HTERT RPE-1 (cell line): ENCODE results near the gene MUS81.
"Not testable (repeated sequence)": the region's sequence is repeated elsewhere in the genome, so short reads cannot be mapped to it uniquely, and the experiment has no call there.

Source experiments
- in situ Hi-C: fragments of 300-500 bp; cut with MboI; formaldehyde crosslinking; loops from 4 replicates; pipeline ENCODE4 v1.14.3; 2020; ENCODE audit warnings: low sequenced_read_pairs

Gene MUS81

GRCh38 chr11:65891219-65892136, 31.2 kb downstream of the MUS81 start:
- in situ Hi-C loops: no loop called here

GRCh38 chr11:65892137-65892540, 31.9 kb downstream of the MUS81 start:
- in situ Hi-C loops: not testable (repeated sequence)

- in situ Hi-C loops: no loop called here
Observed at GRCh38 chr11:65892661-65893317, 32.6 kb downstream of the MUS81 start.

GRCh38 chr11:65894034-65894591, 33.9 kb downstream of the MUS81 start:
- in situ Hi-C loops: no loop called here

GRCh38 chr11:65895482-65895981, 35.3 kb downstream of the MUS81 start:
- in situ Hi-C loops: no loop called here

- in situ Hi-C loops: no loop called here
Observed at GRCh38 chr11:65896034-65896999, 36.1 kb downstream of the MUS81 start.

GRCh38 chr11:65897020-65897471, 36.8 kb downstream of the MUS81 start:
- in situ Hi-C loops: no loop called here

- in situ Hi-C loops: no loop called here
Observed at GRCh38 chr11:65898656-65899355, 38.6 kb downstream of the MUS81 start.

GRCh38 chr11:65899356-65900124, 39.3 kb downstream of the MUS81 start:
- in situ Hi-C loops: no loop called here

- in situ Hi-C loops: no loop called here
Observed at GRCh38 chr11:65900125-65900898, 40.1 kb downstream of the MUS81 start, which contains the start of gene FOSL1. TSS of gene FOSL1 (minus strand) at chr11:65900388. CDS start at chr11:65900339, 49 bp downstream.

- in situ Hi-C loops: no loop called here
Observed at GRCh38 chr11:65900899-65901180, 40.6 kb downstream of the MUS81 start.

GRCh38 chr11:65903068-65903481, 42.8 kb downstream of the MUS81 start:
- in situ Hi-C loops: no loop called here

GRCh38 chr11:65903715-65904114, 43.5 kb downstream of the MUS81 start:
- in situ Hi-C loops: no loop called here

GRCh38 chr11:65906602-65907001, 46.4 kb downstream of the MUS81 start:
- in situ Hi-C loops: no loop called here

GRCh38 chr11:65907878-65908277, 47.6 kb downstream of the MUS81 start:
- in situ Hi-C loops: no loop called here

- in situ Hi-C loops: no loop called here
Observed at GRCh38 chr11:65911682-65912568, 51.7 kb downstream of the MUS81 start.

GRCh38 chr11:65912845-65913244, 52.6 kb downstream of the MUS81 start:
- in situ Hi-C loops: no loop called here
